ENCODE data around the gene SCYL3. TPM values are rescaled to one million over a fixed set of nuclear protein-coding genes. Genes with fewer than 3 reads are reported as not detected.
"Not testable (repeated sequence)": the region's sequence is repeated elsewhere in the genome, so short reads cannot be mapped to it uniquely, and the experiment has no call there.

Gene SCYL3
- total RNA-seq, 1 experiment from 2014 or later: 7.4 TPM

GRCh38 chr1:169816617-169817016, 77.1 kb downstream of the SCYL3 start:
- no peak for DNase-seq (ENCODE audit: unreplicated experiment)
- no peak overlapping the region for H3K4me3 Mint-ChIP-seq (ENCODE audit: unreplicated experiment)
- no peak overlapping the region for H3K27ac Mint-ChIP-seq (ENCODE audit: low read depth, unreplicated experiment)
- peaks cover 6% of the 10 kb centered on the region for H3K36me3 Mint-ChIP-seq (ENCODE audit: insufficient read depth, unreplicated experiment)
- no TSS peak for BruUV-seq (replicated peaks)
- H3K27me3 Mint-ChIP-seq (ENCODE audit: insufficient read depth, unreplicated experiment): no peaks in the 10 kb centered on the region
- ChIA-PET CTCF (interaction anchor here (1.2 kb wide), 1 partner anchor 214 kb away, joined by 3 read pairs; no protein-coding TSS in a partner anchor), POLR2A (no interaction called here)
- H3K4me1 Mint-ChIP-seq (ENCODE audit: insufficient read depth, unreplicated experiment): no peaks in the 10 kb centered on the region
- no peaks in the 10 kb centered on the region for H3K9me3 Mint-ChIP-seq (ENCODE audit: unreplicated experiment)
- intact Hi-C loops (cut with micrococcal nuclease): no loop called here
- no peak for TF ChIP-seq CTCF (IDR thresholded peaks at IDR 0.05; ENCODE audit: unreplicated experiment)

- BruUV-seq (replicated peaks): no TSS peak
- intact Hi-C loops (cut with micrococcal nuclease): no loop called here
- Mint-ChIP-seq H3K27ac (ENCODE audit: low read depth, unreplicated experiment) (no peak overlapping the region), H3K9me3 (ENCODE audit: unreplicated experiment) (no peaks in the 10 kb centered on the region), H3K4me1 (ENCODE audit: insufficient read depth, unreplicated experiment) (no peaks in the 10 kb centered on the region), H3K27me3 (ENCODE audit: insufficient read depth, unreplicated experiment) (no peaks in the 10 kb centered on the region), H3K36me3 (ENCODE audit: insufficient read depth, unreplicated experiment) (peaks cover 6% of the 10 kb centered on the region), H3K4me3 (ENCODE audit: unreplicated experiment) (no peak overlapping the region)
- no peak for TF ChIP-seq CTCF (IDR thresholded peaks at IDR 0.05; ENCODE audit: unreplicated experiment)
- POLR2A ChIA-PET: no interaction called here
- CTCF ChIA-PET: interaction anchor here (0.6 to 7.9 kb wide), 3 partner anchors 19 to 437 kb away, joined by 3 to 118 read pairs (median 4); no protein-coding TSS in a partner anchor
- DNase-seq (ENCODE audit: unreplicated experiment): no peak
These were observed 79.4 kb downstream of the SCYL3 start for GRCh38 chr1:169814265-169814664.

- no TSS peak for BruUV-seq (replicated peaks)
- Mint-ChIP-seq H3K9me3 (ENCODE audit: unreplicated experiment) (no peaks in the 10 kb centered on the region), H3K4me1 (ENCODE audit: insufficient read depth, unreplicated experiment) (no peaks in the 10 kb centered on the region), H3K4me3 (ENCODE audit: unreplicated experiment) (no peak overlapping the region), H3K27me3 (ENCODE audit: insufficient read depth, unreplicated experiment) (no peaks in the 10 kb centered on the region), H3K27ac (ENCODE audit: low read depth, unreplicated experiment) (no peak overlapping the region), H3K36me3 (ENCODE audit: insufficient read depth, unreplicated experiment) (peaks cover 6% of the 10 kb centered on the region)
- intact Hi-C loops (cut with micrococcal nuclease): no loop called here
- CTCF ChIA-PET: interaction anchor here (0.6 to 7.9 kb wide), 6 partner anchors 16 to 262 kb away, joined by 3 to 118 read pairs (median 6); no protein-coding TSS in a partner anchor
- POLR2A ChIA-PET: interaction anchor here (3.4 kb wide), 1 partner anchor 18 kb away, joined by 14 read pairs; the partner anchor contains the start of gene METTL18
- TF ChIP-seq CTCF (IDR thresholded peaks at IDR 0.05; ENCODE audit: unreplicated experiment): no peak
- DNase-seq (ENCODE audit: unreplicated experiment): no peak
These were observed 81.6 kb downstream of the SCYL3 start for GRCh38 chr1:169812131-169812530.

GRCh38 chr1:169811418-169812035, 82.2 kb downstream of the SCYL3 start:
- H3K9me3 Mint-ChIP-seq (ENCODE audit: unreplicated experiment); H3K27ac Mint-ChIP-seq (ENCODE audit: low read depth, unreplicated experiment); H3K27me3 Mint-ChIP-seq (ENCODE audit: insufficient read depth, unreplicated experiment); H3K4me3 Mint-ChIP-seq (ENCODE audit: unreplicated experiment); DNase-seq (ENCODE audit: unreplicated experiment); H3K4me1 Mint-ChIP-seq (ENCODE audit: insufficient read depth, unreplicated experiment); BruUV-seq (replicated peaks); intact Hi-C loops (cut with micrococcal nuclease); H3K36me3 Mint-ChIP-seq (ENCODE audit: insufficient read depth, unreplicated experiment): not testable (repeated sequence)
- POLR2A ChIA-PET: interaction anchor here (3.4 kb wide), 1 partner anchor 17 kb away, joined by 14 read pairs; the partner anchor contains the start of gene METTL18
- CTCF ChIA-PET: interaction anchor here (0.9 to 7.9 kb wide), 7 partner anchors 10 to 261 kb away, joined by 3 to 118 read pairs (median 15); no protein-coding TSS in a partner anchor
